ENCODE results near the gene WDR33.

Gene WDR33

DNA sequence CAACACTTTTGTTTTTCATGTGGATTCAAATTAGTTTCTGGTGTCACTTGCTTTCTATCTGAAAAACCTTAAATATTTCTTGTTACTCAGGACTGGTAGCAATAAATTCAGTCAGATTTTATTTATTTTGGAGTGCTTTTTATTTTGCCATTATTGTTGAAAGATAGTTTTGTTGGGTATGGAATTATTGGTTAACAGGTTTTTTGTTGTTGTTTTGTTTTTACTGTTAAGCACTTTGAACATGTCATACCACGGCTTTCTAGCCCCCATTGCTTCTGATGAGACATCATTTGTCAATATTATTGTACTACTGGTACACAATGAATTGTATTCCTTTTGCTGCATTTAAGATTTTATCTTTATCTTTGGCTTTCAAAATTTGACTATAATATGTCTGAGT is 122.6 kb downstream of the WDR33 start:
- DNase-seq: no peak

DNA sequence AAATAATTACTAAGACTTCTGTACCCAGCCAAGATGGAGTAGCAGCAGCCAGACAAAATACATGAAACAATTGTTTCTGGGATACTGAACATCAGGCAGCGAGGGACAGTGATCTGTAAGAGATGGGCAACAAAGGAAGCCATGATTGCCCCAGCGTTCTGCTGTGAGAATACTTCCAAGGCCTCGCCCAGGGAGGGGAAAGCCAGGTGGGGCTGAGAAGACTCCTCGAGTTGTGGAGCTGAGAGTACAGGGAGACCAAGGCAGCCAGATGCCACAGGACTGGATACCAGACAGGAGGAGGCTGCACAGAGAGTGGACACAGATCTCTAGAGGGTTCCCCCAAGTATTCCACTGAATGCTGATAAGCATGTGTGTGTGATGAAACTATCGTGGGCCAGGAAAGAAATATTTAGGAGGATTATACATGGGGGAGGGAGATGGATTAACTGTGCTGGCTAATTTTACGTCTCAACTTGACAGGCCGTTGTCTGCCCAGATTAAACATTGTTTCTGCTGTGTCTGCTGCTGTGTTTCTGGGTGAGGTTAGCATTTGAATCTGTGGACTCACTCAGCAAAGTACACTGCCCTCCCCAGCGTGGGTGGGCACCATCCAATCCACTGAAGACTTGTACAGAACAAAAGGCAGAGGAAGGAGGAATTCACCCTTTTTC is 125.4 kb downstream of the WDR33 start:
- no peak for DNase-seq

DNA sequence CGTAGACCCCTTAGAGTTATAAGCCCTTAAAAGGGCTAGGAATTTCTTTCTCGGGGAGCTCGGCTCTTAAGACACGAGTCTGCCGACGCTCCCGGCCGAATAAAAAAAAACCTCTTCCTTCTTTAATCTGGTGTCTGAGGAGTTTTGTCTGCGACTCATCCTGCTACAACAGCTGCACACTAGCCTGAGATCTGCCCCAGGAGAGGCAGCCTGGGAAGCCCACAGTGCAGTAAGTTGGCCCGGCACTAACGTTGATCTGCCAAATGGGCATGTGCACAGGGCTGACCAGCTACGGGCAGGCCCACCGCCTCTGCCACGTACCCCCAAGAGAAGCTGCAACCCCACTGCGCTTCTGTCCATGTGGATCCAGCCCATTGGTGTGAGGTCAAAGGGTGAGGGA is 127.2 kb downstream of the WDR33 start:
- DNase-seq: no peak

DNA sequence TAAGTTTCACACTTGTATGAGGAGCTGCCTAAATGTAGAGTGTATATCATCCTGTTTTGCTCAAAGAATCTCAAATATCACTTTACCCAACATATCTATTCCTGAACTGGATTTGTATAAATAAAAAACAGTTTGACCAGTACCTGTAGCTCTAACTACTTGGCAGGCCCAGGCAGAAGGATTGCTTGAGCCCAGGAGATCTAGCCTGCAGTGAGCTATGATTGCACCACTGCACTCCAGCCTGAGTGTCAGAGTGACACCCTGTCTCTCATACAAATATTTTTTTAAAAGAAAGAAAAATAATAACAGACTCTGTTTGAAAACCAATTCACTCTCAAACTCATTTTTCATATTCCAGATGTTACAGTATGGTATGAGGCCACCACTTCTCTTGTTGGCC is 127.9 kb downstream of the WDR33 start:
- DNase-seq: no peak

DNA sequence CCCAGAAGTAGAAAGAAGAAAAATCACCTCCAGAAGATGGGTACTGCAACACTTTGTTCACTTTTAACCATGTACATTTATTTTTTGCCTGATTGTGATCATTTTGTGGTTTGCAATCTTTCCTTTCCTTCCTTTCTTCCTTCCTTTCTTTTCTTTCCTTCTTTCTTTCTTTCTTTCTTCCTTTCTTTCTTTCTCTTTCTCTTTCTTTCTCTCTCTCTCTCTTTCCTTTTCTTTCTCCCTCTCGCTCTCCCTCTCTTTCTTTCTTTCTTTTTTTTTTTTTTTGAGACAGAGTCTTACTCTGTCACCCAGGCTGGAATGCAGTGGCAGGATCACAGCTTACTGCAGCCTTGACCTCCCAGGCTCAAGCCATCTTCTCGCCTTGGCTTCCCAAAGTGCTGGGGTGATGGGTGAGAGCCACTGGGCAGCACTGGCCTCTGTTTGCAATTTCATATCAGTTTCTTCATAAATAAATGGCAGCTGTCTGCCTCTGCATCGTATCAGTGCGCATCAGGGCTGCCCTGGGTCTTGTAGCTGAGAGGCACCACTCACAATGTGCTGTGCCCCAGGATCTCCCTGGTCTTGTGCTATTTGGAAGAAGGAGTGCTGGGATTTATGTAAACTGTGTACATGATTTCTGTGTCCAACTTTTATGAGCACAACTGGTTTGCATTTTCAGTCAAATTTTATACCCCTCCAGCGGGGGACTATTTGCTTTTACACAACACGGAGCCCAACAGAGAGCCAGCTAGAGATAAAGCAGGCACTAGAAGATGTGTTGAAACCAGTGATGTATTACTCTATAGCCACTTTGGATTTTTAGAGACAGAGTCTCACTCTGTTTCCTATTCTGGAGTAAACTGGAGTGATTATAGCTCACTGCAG is 128.8 kb downstream of the WDR33 start:
- DNase-seq: no peak

DNA sequence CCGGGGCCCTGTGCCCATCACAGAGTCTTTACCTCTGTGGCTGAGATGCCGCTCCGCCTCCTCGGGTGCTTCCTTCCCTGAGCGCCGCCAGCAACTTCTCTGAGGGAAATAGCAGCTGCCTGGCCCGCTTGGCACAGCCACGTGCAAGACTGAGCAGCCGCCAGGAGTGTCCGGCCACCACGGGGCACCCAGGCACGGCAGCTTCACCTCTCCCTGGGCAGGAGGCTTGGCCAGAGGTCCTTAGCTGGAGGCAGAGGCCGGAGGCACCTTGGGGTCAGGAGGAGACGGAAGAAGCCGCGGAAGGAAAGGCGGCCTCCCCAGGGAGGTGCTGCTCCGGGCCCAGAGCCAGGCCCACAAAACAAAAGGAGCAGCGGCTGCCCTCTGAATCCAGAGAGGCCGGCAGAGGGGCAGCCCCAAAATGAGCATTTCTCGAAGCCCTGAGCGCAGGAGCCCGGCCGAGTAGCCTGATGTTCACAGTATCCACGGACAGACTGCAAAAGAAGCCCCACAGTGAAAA is 129.6 kb downstream of the WDR33 start:
- no peak for DNase-seq

DNA sequence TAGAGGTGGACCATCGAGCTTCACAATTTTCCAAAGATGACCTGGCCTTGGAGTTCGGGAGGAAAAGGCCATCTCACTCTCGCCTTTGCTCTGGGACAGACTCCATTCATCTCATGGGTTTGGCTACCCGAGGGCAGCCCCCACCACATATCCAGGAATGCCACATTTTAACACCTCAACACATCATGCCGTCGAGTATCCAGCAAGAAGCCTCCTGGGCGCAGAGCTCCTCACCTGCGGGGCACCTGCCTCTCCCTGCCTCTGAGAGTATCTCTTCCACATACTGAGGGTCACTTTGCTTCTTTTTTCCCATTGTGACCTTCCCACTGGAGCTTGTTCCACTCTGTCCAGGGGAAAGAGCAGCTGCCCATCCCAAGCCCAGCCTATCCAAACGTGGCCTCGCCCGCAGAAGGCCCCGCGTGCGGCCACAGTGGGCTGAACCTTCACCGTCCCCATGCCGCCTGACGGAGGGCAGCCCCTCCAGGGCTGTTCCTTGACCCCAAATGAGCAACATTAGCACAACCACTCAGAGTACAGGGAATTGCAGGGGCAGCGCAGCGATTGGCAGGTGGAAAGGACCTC is 130.2 kb downstream of the WDR33 start:
- no peak for DNase-seq

DNA sequence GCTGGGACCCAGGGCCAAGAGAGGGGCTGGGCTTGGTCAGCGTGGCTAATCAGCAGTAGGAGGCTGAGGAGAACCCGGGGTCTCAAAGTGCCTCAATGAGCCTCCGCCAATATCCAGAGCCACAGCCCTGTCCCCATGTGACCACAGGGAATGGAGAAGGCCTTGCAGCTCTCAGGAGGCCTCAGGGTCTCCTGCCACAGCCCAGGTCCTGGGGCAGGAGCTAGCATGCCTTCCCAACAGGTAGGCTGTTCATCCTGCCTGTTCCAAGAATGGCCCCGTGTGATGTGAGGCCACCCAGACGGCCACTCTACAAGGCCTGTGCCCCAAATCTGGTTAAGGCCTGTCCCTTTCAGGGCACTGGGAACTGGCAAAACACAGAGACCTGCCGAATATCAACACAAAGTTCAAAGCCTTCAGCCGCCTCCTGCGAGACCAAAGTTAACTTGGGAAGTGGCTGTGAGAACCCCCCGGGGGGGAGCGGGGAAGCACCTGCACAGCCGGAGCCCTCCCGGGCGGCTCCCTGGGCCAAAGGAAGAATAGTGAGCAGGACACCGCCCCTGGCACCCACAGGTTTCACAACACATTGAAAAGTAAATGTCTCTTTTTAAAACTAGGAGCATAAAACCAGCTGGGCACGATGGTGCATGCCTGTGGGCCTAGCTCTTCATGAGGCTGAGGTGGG is 131.2 kb downstream of the WDR33 start:
- no peak for DNase-seq

DNA sequence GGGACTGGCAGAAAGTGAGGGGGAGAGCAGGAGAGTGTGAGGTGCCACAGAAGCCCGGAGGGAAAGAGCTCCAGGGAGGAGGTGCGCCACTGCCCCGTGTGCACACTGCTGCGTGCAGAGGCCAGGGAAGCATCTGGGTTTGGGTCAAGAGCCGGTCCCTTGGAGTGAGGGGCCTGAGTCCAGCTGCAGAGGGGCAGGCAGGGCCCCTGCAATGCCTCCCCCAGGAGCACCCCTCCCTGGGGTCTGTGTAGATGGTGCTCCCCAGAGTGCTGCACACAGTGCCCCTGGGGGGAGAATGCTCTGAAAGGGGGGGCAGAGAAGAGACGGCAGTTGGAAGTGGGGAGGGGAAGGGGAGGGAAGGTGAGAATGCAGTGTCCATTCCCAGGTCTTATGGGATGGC is 132.0 kb downstream of the WDR33 start:
- DNase-seq: no peak

DNA sequence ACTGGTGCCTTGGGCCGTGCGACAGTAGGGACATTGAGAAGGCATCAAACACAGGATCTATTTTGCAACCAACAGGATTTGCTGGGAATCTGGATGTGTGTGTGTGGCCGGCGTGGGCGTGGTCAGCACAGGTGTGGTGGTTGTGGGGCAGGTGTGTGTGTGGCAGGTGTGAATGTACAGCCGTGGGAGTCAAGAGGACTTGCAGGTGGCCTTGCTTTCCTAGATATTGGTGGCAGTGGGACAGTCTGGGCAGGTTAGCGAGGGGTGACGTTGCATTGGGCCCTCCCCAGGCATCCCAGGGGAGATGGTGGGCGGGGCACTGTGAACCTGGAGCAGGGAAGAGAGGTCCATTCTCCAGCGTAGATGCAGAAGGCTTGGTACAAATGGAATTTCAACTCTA is 132.4 kb downstream of the WDR33 start:
- DNase-seq: no peak

DNA sequence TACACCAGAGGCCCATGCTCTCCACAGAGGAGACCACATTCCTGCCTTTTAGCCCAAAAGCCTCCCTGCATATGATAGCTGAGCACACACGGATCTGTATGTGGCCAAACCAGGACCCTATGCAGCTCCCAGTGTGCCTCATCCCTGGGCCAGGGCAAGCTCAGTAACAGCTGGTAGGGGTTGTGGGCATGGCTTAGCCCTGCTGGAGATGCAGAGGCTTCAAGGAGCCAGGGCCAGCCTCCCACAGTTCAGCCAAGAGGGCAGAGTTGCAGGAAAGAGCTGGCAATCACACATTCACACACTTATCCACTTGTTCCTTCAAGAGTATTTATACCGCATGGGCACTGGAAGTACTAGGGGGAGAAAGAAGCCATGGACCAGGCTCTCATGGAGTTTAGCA is 134.1 kb downstream of the WDR33 start:
- DNase-seq: no peak

DNA sequence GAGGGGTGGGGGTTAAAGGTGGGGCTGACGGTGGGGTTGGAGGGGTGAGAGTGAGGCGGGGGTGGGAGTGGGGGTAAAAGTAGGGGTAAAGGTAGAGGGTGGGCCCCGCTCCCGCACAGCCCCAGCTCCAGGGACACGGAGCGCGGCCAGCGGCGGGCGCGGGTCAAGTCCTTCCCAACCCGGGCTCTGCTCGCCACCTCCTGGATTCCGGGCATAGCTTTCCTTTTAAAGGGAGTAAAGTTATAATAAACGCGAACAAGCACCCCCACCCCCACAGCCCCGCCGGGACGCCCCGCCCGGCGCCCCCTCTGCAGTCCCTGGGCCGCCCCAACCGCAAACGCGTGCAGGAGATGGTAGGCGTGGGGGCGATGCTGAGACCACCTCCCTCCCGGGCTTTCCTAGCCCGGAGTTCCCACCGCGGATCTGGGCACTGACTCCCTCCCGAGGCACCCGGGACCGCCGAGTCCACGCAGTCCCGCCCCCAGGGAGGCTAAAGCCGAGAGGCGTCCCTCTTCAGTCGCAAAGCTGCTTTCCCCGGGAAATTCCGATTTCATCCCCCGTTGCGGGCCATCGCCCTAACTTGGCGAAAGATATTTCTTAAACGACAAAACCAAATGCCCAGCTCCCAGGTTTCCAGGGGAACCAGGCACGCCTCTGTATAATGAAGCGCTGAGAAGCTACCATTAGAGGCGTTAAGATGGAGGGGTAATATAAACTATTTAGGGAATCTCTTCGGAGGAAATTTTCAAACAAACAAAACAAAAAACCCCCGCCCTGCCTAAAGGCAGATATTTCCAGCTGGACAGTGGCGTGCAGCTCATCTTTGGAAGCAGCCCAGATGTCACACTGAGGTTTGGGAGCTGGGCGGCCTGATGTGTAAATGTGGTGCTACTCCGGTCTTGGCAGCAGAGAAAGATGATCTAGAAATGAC is 135.4 kb downstream of the WDR33 start, which contains the start of gene LIMS2:
Gene LIMS2, minus strand, starts transcription at position 200 of the 931 bp plus-strand sequence. CDS start 506 bp downstream, outside the sequence.
- DNase-seq: no peak

DNA sequence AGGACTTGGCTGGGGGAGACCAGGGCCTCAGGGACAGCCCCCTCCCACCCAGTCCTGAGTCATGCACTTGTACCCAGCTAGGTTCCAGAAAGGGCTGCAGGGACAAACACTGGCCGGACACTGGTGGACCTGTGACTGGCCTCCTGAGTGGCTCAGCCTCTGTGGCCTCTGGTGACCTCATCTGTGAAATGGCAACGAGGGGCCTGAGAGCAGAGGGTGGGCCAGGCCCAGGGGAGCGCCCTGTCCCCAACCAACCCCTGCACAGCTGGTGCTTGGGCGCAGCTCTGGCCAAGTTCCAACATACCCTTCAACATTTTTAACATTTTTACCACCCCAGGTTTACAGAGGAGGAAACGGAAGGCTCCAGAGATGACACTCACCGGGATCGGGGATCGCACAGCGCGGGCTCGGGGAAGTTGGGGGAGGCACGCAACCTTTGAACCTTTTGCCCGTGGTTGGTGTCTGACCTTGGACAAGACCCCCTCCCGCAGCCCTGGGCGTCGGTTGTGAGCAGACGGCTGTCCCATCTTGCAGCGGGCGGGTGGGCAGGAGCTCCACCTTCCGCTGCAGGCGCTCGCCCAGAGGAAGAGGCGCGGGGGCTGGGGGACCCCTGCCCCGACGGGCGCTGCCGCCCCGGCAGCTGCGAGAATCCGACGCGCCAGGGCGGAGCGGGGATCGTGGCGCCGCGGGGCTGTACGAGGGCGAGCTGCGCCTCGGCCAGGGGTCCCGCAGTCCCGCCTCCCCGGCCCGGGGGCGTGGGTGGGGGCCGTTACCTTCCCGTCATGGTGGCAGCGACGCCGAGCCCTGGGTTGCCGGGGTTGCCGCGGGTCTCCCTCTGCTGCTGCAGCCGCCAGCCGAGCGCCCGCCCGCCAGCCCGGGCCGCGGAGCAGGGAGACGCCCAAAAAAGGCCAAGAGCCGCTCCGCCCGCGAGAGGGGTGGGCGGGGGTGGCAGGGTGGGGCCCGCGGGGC is 136.4 kb downstream of the WDR33 start:
- DNase-seq: no peak

DNA sequence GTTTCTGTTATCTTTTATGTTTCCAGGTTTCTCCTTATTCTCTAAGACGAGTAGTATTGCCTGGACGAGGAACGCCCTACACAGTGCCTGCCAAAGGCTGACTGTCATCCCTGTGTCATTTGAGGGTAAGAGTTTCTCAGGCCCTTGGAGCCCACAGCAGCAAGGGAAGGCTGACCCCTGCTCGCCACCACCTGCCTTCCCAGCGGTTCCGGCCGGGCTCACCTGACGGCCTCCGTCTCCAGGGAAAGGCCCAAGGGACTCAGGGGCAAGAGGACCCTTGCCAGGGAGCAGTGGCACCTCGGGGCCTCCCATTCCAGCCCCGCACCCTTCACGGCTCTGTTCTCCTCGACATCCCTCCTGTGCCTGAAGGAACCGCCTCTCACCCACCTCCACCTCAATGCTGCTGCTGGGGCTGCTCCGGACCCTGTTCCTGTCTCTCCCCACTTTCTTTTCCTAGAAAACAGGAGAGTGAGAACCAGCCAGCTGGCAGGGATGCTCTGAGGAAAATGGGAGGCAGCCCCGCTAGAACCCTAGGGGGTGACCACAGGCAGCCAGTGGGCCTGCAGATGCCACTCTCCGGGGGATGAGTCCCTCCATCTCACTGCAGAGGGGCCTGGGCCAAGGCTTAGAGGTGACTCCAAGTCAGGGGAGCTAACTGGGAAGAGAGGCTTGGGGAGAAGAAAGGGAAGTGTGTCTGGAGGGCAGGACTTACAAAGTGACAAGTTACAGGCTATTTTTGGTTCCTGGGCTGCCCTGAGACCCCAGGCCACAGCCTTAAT is 137.5 kb downstream of the WDR33 start:
- DNase-seq: no peak

DNA sequence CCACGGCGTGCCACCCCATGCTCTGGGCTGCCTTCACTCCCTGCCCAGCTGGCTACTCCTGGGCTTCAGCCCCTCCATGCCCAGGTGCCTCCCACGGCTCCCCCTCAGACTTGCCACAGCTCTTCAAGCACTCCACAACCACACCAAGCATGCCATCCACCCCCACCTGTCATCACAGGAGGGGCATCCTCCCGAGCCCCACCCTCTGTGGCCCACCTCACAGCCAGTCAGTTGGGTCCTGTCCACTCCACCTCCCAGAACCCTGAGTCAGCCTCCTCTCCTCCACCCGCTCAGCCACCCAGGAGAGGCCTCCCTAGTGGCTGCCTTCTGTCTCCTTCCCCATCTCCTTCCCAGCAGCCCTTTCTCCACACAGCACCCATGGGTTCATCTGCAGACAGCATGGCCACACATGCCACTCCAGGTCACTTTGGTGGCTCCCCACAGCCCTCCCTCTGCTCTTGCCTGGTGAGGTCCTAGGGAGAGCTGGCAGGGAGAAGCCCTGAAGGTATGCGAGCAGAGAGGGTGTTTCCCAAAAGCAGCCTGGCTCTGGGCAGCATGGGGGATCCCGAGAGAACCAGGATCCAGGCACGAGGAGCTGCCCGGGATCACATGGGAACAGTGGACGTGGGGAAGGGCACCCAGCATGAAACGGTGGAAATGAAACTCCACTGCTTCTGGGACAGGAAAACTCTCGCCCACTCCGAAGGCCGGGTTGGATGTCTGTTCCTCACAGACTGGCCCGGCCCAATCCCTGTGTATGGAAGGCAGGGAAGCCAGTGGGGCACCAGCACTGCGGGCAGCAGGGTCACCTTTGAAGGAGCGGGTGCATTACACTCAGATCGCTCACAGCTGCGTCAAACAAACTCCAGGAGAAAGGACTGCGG is 138.4 kb downstream of the WDR33 start:
- no peak for DNase-seq

DNA sequence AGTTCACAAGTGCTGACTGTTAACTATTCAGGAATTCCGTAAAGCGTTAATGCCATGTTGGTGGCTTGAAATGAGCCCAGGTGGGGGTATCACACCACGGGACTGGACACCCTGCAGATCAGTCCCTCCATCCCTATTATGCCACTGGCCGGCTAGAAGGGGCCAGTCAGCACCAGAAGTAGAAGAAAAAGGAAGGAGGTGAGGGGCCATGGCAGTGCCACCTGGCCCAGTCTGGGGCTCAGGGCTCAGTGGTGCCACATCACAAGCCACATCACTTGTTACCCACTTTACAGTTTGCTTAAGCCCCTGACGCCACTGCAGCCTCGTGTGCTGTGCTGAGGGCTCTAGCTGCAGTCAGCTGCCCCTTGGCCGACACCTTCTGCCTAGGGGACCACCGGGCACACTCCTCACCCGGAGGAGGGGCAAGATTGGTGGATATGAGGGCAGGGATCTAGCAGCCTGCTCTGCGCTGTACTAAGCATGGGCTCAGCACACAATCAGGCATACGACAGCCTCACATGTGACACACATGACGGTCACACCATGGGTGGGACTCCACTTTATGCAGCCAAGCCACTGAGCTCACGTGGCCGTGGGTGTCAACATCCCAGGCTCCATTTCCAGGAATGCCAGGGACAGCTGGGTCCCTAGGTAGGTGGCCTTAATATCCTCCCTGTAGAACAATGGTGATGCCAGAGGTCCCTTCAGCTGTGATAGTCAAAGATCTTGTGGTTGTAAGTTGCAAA is 139.2 kb downstream of the WDR33 start:
- no peak for DNase-seq

DNA sequence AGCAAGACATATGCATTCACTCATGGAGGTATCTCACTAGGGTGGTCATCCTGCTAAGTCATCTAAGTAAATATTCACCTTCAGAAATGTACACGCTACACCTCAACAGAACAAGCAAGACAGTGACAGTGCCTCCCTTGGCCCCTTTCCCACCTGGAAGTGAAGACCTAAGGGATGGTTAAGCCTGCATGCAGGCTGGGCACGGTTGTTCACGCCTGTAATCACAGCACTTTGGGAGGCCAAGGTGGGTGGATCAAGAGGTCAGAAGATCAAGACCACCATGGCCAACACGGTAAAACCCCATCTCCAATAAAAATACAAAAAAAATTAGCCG is 140.0 kb downstream of the WDR33 start:
- no peak for DNase-seq

All from NCI-H446 treated with DMSO at 0.1 percent for 48 hours (cell line).